Breast epithelium (tissue), 4 donors: ENCODE results near the gene SOHLH2. TPM values are rescaled to one million over a fixed set of nuclear protein-coding genes. Genes with fewer than 3 reads are reported as not detected.

Experiments
- DNase-seq, 2 donors: peaks; one replicate each; pipeline ENCODE4 v3.0.0-alpha.2; 2019; ENCODE audit warnings: low spot score in 2 of 2
- H3K27ac ChIP-seq, 2 donors: fragments of 200-600 bp; sonication (generic) in 1 of 2; one replicate each; pipeline ENCODE4 v1.5.1; 2016 to 2019; ENCODE audit warnings: mild to moderate bottlenecking in 1 of 2
- H3K27me3 ChIP-seq, 2 donors: fragments of 200-600 bp; sonication (generic) in 1 of 2; one replicate each; pipeline versions ENCODE4 v1.5.1 to v1.6.0; 2017 to 2019; ENCODE audit warnings: control low read depth in 1 of 2, mild to moderate bottlenecking in 1 of 2
- H3K36me3 ChIP-seq: fragments of 200-600 bp; one replicate; pipeline ENCODE4 v1.5.1; 2019
- H3K4me1 ChIP-seq, 2 donors: fragments of 200-600 bp; sonication (generic); one replicate each; pipeline ENCODE4 v1.5.1; 2016 to 2019; ENCODE audit warnings: control low read depth in 1 of 2
- H3K4me3 ChIP-seq, 3 donors: fragments of 200-600 bp; sonication (generic); 1 replicate in 2 of 3; 2 replicates in 1 of 3; pipeline ENCODE4 v1.5.1; 2016 to 2019; ENCODE audit warnings: mild to moderate bottlenecking in 3 of 3, moderate library complexity in 2 of 3
- H3K9me3 ChIP-seq, 2 donors: fragments of 200-600 bp; sonication (generic) in 1 of 2; one replicate each; pipeline ENCODE4 v1.5.1; 2016 to 2019; ENCODE audit warnings: control low read depth in 1 of 2
- POLR2A ChIP-seq: fragments of 450-650 bp; IDR thresholded peaks from one replicate; pipeline ENCODE4 v1.6.1; 2016; ENCODE audit warnings: antibody characterized with exemption, mild to moderate bottlenecking, moderate library complexity
- POLR2AphosphoS5 ChIP-seq, 3 donors: sonication (generic); formaldehyde crosslinking; IDR thresholded peaks; one replicate each; pipeline ENCODE4 v1.6.1; 2017; ENCODE audit warnings: antibody characterized with exemption in 3 of 3
- intact Hi-C: fragments of 100-400 bp; cut with DNase I; formaldehyde crosslinking; loops from one replicate; pipeline ENCODE4 v1.15.1; 2023; ENCODE audit warnings: low total_unique reads
- total RNA-seq, 3 donors: library from RNA; depleted of rRNA; stranded (reverse); fragments of >200 nt; gene quantifications; one replicate each; pipeline ENCODE4 v1.1.0, GENCODE V29; 2016
- TF ChIP-seq, protein P1 (sequence below), 3 donors: fragments of 450-650 bp; IDR thresholded peaks; one replicate each; pipeline ENCODE4 v1.5.1; 2016 to 2017; ENCODE audit warnings: antibody characterized with exemption in 3 of 3, mild to moderate bottlenecking in 3 of 3, moderate library complexity in 3 of 3

The SOHLH2 gene
- total RNA-seq, 3 donors from 2014 or later = 0.16 TPM; not detected in 2

DNA sequence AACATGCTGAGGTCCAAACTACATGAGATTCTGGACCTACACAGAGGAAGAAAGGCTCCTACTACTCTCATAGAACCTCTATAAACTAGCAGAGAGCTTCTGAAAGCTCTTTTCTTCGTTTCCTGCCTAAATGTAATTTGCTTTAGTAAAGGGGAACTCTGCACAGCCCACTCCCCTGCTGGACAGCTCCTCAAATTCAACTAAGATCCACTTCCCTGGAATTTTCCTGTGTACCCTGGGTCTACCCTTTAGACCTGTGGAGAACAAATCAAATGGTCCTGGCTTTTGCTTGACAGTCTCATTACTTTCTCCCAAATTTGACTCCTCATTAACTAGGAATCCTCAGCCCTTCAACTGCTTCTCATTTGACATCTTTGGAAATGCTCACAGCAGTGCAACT lies 79.7 kb downstream of the SOHLH2 start:
- no peak overlapping the region for H3K27ac ChIP-seq
- no peaks in the 10 kb centered on the region for H3K9me3 ChIP-seq
- TF ChIP-seq POLR2AphosphoS5 (IDR thresholded peaks at IDR 0.05) (no peak), POLR2A (no peak)
- TF ChIP-seq, protein P1, sequence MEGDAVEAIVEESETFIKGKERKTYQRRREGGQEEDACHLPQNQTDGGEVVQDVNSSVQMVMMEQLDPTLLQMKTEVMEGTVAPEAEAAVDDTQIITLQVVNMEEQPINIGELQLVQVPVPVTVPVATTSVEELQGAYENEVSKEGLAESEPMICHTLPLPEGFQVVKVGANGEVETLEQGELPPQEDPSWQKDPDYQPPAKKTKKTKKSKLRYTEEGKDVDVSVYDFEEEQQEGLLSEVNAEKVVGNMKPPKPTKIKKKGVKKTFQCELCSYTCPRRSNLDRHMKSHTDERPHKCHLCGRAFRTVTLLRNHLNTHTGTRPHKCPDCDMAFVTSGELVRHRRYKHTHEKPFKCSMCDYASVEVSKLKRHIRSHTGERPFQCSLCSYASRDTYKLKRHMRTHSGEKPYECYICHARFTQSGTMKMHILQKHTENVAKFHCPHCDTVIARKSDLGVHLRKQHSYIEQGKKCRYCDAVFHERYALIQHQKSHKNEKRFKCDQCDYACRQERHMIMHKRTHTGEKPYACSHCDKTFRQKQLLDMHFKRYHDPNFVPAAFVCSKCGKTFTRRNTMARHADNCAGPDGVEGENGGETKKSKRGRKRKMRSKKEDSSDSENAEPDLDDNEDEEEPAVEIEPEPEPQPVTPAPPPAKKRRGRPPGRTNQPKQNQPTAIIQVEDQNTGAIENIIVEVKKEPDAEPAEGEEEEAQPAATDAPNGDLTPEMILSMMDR (IDR thresholded peaks at IDR 0.05) = no peak
- H3K4me3 ChIP-seq = no peak overlapping the region
- H3K4me1 ChIP-seq = peaks cover 0 to 6% of the 10 kb centered on the region in 2 donors
- intact Hi-C loops = no loop called here
- no peak for DNase-seq
- H3K36me3 ChIP-seq = no peaks in the 10 kb centered on the region
- H3K27me3 ChIP-seq = no peaks in the 10 kb centered on the region

DNA sequence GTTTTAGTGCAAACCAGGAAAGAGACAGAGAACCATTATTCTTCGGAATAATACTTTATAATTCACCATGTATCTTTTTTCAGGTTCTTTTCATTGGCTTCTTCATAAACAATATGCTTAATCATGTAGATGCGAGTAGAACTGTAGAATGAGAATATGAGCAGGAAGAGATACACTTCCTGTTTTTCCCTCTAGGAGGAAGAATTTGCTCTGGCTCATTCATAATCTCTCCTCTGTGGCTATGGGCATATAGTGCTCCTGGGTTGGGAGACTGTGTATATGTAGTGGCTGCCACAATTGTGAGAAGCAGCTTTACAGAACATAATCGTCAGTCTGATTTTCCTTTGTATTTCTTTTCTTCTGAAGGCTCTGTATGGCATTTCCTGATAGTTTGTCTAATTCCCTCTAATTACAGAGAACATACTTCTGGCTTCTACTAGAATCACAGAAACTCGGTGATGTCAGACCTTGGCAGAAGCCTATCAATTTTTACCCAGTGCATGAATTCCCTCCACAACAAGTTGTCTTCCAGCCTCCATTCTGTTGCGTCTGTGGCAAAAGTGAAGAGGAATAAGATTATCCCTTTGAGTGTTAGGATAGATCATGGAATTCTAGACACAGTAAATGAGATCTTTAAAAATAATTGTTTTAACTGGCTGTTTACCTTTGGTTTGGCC lies 80.3 kb downstream of the SOHLH2 start:
- TF ChIP-seq POLR2A = no peak
- TF ChIP-seq POLR2AphosphoS5 (IDR thresholded peaks at IDR 0.05) = no peak
- TF ChIP-seq, protein P1 (IDR thresholded peaks at IDR 0.05) = no peak
- intact Hi-C loops = no loop called here
- Histone ChIP-seq H3K36me3 (no peaks in the 10 kb centered on the region), H3K27me3 (no peaks in the 10 kb centered on the region), H3K9me3 (no peaks in the 10 kb centered on the region), H3K27ac (no peak overlapping the region), H3K4me3 (no peak overlapping the region), H3K4me1 (peaks cover 0 to 6% of the 10 kb centered on the region in 2 donors)
- DNase-seq = no peak

DNA sequence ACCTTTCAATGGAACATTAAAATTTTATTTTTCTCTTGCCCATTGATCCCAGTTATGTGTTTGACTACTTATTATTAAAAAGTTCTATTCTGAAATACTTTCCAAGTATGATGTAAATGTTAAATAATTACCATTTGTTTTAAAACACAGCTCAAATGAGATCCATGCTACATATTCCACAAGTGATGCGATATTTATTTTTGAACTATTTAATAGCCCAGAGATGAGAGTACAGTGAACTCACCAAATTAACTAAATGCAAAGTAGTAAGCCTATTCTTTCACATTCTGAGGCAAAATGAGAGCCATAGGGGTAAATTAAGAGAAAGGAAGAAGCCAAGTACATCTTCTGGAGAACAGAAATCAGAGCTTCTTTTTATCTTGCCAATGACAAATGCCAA lies 82.0 kb downstream of the SOHLH2 start:
- Histone ChIP-seq H3K27me3 (no peaks in the 10 kb centered on the region), H3K27ac (peak overlapping the region in 1 of 2 donors; percentile 88), H3K4me3 (no peak overlapping the region), H3K9me3 (no peaks in the 10 kb centered on the region), H3K36me3 (no peaks in the 10 kb centered on the region), H3K4me1 (peaks cover 0 to 6% of the 10 kb centered on the region in 2 donors)
- DNase-seq = no peak
- TF ChIP-seq, protein P1 (IDR thresholded peaks at IDR 0.05) = no peak
- TF ChIP-seq POLR2A = no peak
- TF ChIP-seq POLR2AphosphoS5 (IDR thresholded peaks at IDR 0.05) = no peak
- intact Hi-C loops = no loop called here

DNA sequence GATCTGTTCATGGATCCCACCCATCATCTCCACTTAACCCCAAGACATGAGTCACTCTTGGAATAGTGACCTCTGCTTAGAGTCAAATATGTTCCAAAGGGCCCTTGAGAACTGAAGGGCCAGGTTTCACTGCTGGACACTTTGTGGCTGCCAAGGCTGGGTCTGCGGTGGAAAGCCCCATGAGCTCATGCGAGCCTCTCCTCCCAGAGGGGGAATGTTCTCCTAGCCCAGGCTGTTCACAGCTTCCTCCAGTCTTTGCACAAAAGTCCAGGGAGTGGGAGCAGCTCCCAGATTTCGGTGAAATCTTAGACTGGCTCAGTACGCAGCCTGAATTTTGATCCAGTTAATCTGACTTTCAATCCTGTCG lies 82.4 kb downstream of the SOHLH2 start:
- Histone ChIP-seq H3K27ac (peak overlapping the region; percentile 25 to 88), H3K4me3 (peak overlapping the region; percentile 59 to 89 (median 61)), H3K4me1 (peaks cover 0 to 6% of the 10 kb centered on the region in 2 donors), H3K36me3 (no peaks in the 10 kb centered on the region), H3K9me3 (no peaks in the 10 kb centered on the region), H3K27me3 (no peaks in the 10 kb centered on the region)
- TF ChIP-seq, protein P1 (IDR thresholded peaks at IDR 0.05) = no peak
- TF ChIP-seq POLR2A (no peak), POLR2AphosphoS5 (IDR thresholded peaks at IDR 0.05) (no peak)
- DNase-seq = no peak
- intact Hi-C loops = no loop called here

DNA sequence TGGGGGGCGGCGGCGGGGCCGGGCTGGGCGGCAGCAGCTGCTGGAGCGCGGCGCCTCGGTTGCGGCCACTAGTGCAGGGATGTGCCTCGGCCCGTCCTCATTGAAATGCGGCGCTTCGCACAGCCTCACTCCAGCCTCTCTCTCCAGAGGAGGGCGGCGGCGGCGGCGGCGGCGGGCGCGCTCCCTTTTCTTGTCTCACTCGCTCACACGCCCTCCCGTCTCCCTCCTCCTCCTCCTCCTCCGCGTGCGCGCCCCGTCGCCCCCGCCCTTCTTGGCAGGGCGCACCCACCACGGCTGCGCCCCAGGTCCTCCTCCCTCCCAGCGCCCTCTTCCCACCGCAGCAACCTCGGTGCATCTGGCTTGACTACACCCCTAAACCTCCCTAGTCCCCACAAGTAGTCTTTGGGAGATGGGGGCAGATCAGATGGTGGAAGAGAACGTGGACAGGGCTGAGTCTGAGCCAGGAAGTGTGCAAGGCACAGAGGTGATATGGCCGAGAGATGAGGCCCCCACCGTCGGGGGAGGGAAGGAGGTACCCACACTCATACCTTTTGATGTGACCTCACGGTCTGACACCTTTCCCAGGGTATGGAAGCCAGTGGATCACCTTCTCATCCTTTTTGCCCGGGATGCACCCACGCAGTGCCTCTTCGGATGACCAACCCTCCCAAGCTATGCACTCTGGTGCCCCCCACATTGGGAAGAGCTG lies 83.0 kb downstream of the SOHLH2 start, which contains the start of gene DCLK1:
DCLK1 (minus strand) TSS at position 161 of the 709 bp plus-strand sequence.
- Histone ChIP-seq H3K4me3 (peak within 1 kb of the TSS; percentile 59 to 89 (median 61)), H3K27ac (peak within 1 kb of the TSS; percentile 25 to 88), H3K4me1 (peaks cover 0 to 6% of the 10 kb centered on the region in 2 donors), H3K27me3 (no peaks in the 10 kb centered on the region), H3K36me3 (no peaks in the 10 kb centered on the region), H3K9me3 (no peaks in the 10 kb centered on the region)
- intact Hi-C loops = no loop called here
- TF ChIP-seq POLR2AphosphoS5 (IDR thresholded peaks at IDR 0.05) = no peak
- no peak for TF ChIP-seq POLR2A
- TF ChIP-seq, protein P1 (IDR thresholded peaks at IDR 0.05) = no peak
- DNase-seq = no peak
